K562 (cell line): ENCODE measurements around the gene GREB1. TPM values are rescaled to one million over a fixed set of nuclear protein-coding genes. Genes with fewer than 3 reads are reported as not detected.

Experiments
- ATAC-seq: fragments of 200-7000 bp; cut with Tn5 transposase; 3 replicates; pipeline ENCODE4 v1.9.1; 2020; ENCODE audit warnings: moderate library complexity
- BruUV-seq: library from RNA; stranded (reverse); fragments of 400-500 nt; replicated peaks from 2 replicates; lab custom pipeline; 2021; lab: Mats Ljungman, UMichigan
- CTCF ChIA-PET: fragments of 300-600 bp; formaldehyde crosslinking; extraction: SDS; loops from one replicate; lab custom pipeline; 2021; ENCODE audit warnings: low intra/inter-chr PET ratio; lab: Yijun Ruan, JAX
- POLR2A ChIA-PET: fragments of 300-600, 350-650 bp; sonication (Branson Sonifier 250); formaldehyde crosslinking; extraction: SDS; loops from one replicate; lab custom pipeline; 2021; ENCODE audit warnings: antibody characterized with exemption, inconsistent platforms; lab: Yijun Ruan, JAX
- DNase-seq, 4 experiments: peaks; one replicate each; pipeline versions ENCODE4 v3.0.0 to v3.0.0-alpha.2; 2011 to 2018; ENCODE audit warnings: low spot score in 3 of 4, mixed read lengths in 3 of 4; ENCODE audit errors: extremely low read depth in 1 of 4
- FAIRE-seq: peaks from 2 replicates; lab custom pipeline; 2011; peaks lifted over from hg19 to GRCh38; lab: Jason Lieb, UNC
- H2AFZ ChIP-seq: 2 replicates; pipeline ENCODE4 v1.6.0; 2011; ENCODE audit warnings: low read depth, low read length, control low read depth, inconsistent platforms
- H3K27ac ChIP-seq: fragments of 200-600 bp; 3 replicates; pipeline ENCODE4 v1.8.0; 2011; ENCODE audit warnings: low read depth, mild to moderate bottlenecking, control low read depth, inconsistent platforms, low read length, moderate library complexity, mixed read lengths; ENCODE audit errors: extremely low read depth
- H3K27me3 ChIP-seq, 2 experiments: fragments of 300-600 bp in 1 of 2; 2 replicates in 1 of 2; 3 replicates in 1 of 2; pipeline versions ENCODE4 v1.6.0 to v1.8.0; 2011; ENCODE audit warnings: inconsistent platforms in 2 of 2, low read length in 2 of 2, mild to moderate bottlenecking in 1 of 2, mixed read lengths in 1 of 2, moderate library complexity in 1 of 2; ENCODE audit not compliant: control insufficient read depth in 2 of 2, insufficient read depth in 2 of 2
- H3K36me3 ChIP-seq: fragments of 300-600 bp; 3 replicates; pipeline ENCODE4 v1.8.0; 2011; ENCODE audit warnings: mild to moderate bottlenecking, low read length, inconsistent platforms; ENCODE audit not compliant: control insufficient read depth, insufficient read depth
- H3K4me1 ChIP-seq, 2 experiments: fragments of 200-600 bp in 1 of 2; replicated peaks in 1 of 2; 2 replicates in 1 of 2; 3 replicates in 1 of 2; pipeline versions ENCODE4 v1.5.1 to v1.8.0; 2011; ENCODE audit warnings: inconsistent platforms in 2 of 2, low read length in 2 of 2, mild to moderate bottlenecking in 1 of 2, mixed read lengths in 1 of 2, moderate library complexity in 1 of 2; ENCODE audit not compliant: control insufficient read depth in 2 of 2, insufficient read depth in 2 of 2
- H3K4me2 ChIP-seq: 2 replicates; pipeline ENCODE4 v1.6.1; 2011; ENCODE audit warnings: low read length, control low read depth, inconsistent platforms, mixed read lengths; ENCODE audit not compliant: insufficient read depth
- H3K4me3 ChIP-seq: fragments of 200-600 bp; sonication (generic), shearing (Covaris generic); 2 replicates; pipeline ENCODE4 v1.5.1; 2016; ENCODE audit warnings: control low read depth, inconsistent platforms
- H3K79me2 ChIP-seq: fragments of 200-600 bp; 3 replicates; pipeline ENCODE4 v1.8.0; 2011; ENCODE audit warnings: low read length, inconsistent platforms; ENCODE audit not compliant: control insufficient read depth, insufficient read depth
- H3K9ac ChIP-seq, 2 experiments: 2 replicates each; pipeline versions ENCODE4 v1.6.0 to v1.6.1; 2011; ENCODE audit warnings: low read depth in 2 of 2, low read length in 2 of 2, control low read depth in 1 of 2, inconsistent platforms in 1 of 2, mild to moderate bottlenecking in 1 of 2, mixed read lengths in 1 of 2; ENCODE audit not compliant: insufficient read depth in 1 of 2
- H3K9me1 ChIP-seq: one replicate; pipeline ENCODE4 v1.6.0; 2011; ENCODE audit warnings: inconsistent platforms, mild to moderate bottlenecking, low read length, moderate library complexity; ENCODE audit not compliant: control insufficient read depth, insufficient read depth
- H3K9me3 ChIP-seq: replicated peaks from 2 replicates; pipeline ENCODE4 v1.5.1; 2011; ENCODE audit warnings: low read depth, low read length, inconsistent platforms; ENCODE audit not compliant: control insufficient read depth, insufficient read depth
- H4K20me1 ChIP-seq: replicated peaks from 2 replicates; pipeline ENCODE4 v1.6.1; 2011; ENCODE audit warnings: low read length, inconsistent platforms, mixed read lengths; ENCODE audit not compliant: control insufficient read depth, insufficient read depth
- BCL6 ChIP-seq: fragments of 250-450 bp; sonication (Bioruptor Pico); IDR thresholded peaks from 2 replicates; pipeline ENCODE4 v1.4.0; 2020
- BRD9 ChIP-seq: fragments of 450-650 bp; IDR thresholded peaks from 2 replicates; pipeline ENCODE4 v1.6.1; 2018; ENCODE audit warnings: low read depth; ENCODE audit not compliant: partially characterized antibody
- CAMTA2 ChIP-seq: fragments of 250-450 bp; sonication (Bioruptor Pico); conservative IDR thresholded peaks from 2 replicates; pipeline ENCODE4 v1.5.1; 2022
- CCAR2 ChIP-seq: fragments of 200-400 bp; formaldehyde crosslinking; IDR thresholded peaks from 2 replicates; pipeline ENCODE4 v1.6.1; 2017; ENCODE audit warnings: mild to moderate bottlenecking, low read depth, low read length
- KDM2B ChIP-seq: fragments of 250-450 bp; sonication (Bioruptor Pico); IDR thresholded peaks from 2 replicates; pipeline ENCODE4 v1.8.0; 2021; ENCODE audit warnings: mild to moderate bottlenecking, moderate library complexity
- KLF1 ChIP-seq: fragments of 450-650 bp; IDR thresholded peaks from 2 replicates; pipeline ENCODE4 v1.6.1; 2016; ENCODE audit warnings: missing genetic modification characterization, missing compliant biosample characterization
- MCM3 ChIP-seq: fragments of 450-650 bp; IDR thresholded peaks from 2 replicates; pipeline ENCODE4 v1.6.1; 2016
- NKRF ChIP-seq: fragments of 450-650 bp; IDR thresholded peaks from 2 replicates; pipeline ENCODE4 v1.6.1; 2016; ENCODE audit warnings: borderline replicate concordance
- RBM22 ChIP-seq: fragments of 200-400 bp; formaldehyde crosslinking; IDR thresholded peaks from 2 replicates; pipeline ENCODE4 v1.6.1; 2018; ENCODE audit warnings: low read length, low read depth; ENCODE audit not compliant: poor library complexity, severe bottlenecking
- SRSF7 ChIP-seq: fragments of 200-400 bp; formaldehyde crosslinking; optimal IDR thresholded peaks from 2 replicates; pipeline ENCODE3; 2017; ENCODE audit warnings: mild to moderate bottlenecking, low read depth, low read length
- ZBTB1 ChIP-seq: sonication (generic); formaldehyde crosslinking; IDR thresholded peaks from 2 replicates; pipeline ENCODE4 v1.8.1; 2023; ENCODE audit warnings: missing genetic modification reagents, low read depth, mild to moderate bottlenecking, borderline replicate concordance
- ZBTB7A ChIP-seq: IDR thresholded peaks from 2 replicates; pipeline ENCODE4 v1.6.1; 2011; ENCODE audit warnings: low read depth, mild to moderate bottlenecking, low read length, moderate library complexity, borderline replicate concordance; ENCODE audit not compliant: control insufficient read depth
- ZC3H4 ChIP-seq: sonication (generic); formaldehyde crosslinking; IDR thresholded peaks from 2 replicates; pipeline ENCODE4 v1.9.0; 2021; ENCODE audit warnings: missing genetic modification reagents, borderline replicate concordance
- ZFP36 ChIP-seq: fragments of 150-350 bp; IDR thresholded peaks from 2 replicates; pipeline ENCODE4 v1.6.1; 2018; ENCODE audit warnings: low read length, low read depth; ENCODE audit not compliant: partially characterized antibody
- WGBS: fragments of 100-300 bp; shearing (Covaris generic); methylation state at CpG from one replicate; pipeline ENCODE4 v1.1.6; 2016; ENCODE audit warnings: low coverage, mixed read lengths; ENCODE audit not compliant: insufficient coverage; ENCODE audit errors: missing lambda C conversion rate; 5-methylcytosine and 5-hydroxymethylcytosine counted together
- in situ Hi-C: fragments of 300-500 bp; cut with MboI; formaldehyde crosslinking; loops from 4 replicates; pipeline ENCODE4 v1.15.0; 2018; ENCODE audit warnings: inconsistent platforms, mixed read lengths
- intact Hi-C: fragments of 100-400 bp; cut with micrococcal nuclease; formaldehyde crosslinking; loops from 2 replicates; pipeline ENCODE4 v1.14.2; 2022
- polyA plus RNA-seq, 8 experiments: library from polyadenylated mRNA; depleted of rRNA in 4 of 8; stranded (reverse) in 5 of 8; unstranded in 3 of 8; fragments of >200 nt; fragmentation: Nextera tagmentation in 2 of 8; fragmentation: Illumina TruSeq in 1 of 8; extraction: Ambion mirVana in 2 of 8; extraction: Trizol in 1 of 8; gene quantifications; 2 replicates each; pipeline versions ENCODE4 v1.2.1 to v1.2.3, GENCODE V29; 2011 to 2014; ENCODE audit warnings: inconsistent platforms in 1 of 8, missing spikeins in 1 of 8
- total RNA-seq, 7 experiments: library from RNA; depleted of rRNA in 6 of 7; stranded (reverse); fragments of >200 nt in 6 of 7; fragmentation: Illumina TruSeq in 2 of 7; extraction: Trizol in 2 of 7; gene quantifications; 2 replicates each; pipeline versions ENCODE4 v1.2.1 to v1.2.3, GENCODE V29; 2011 to 2021; ENCODE audit warnings: low replicate concordance in 1 of 7
- TF ChIP-seq, protein P1 (sequence below): sonication (generic); formaldehyde crosslinking; IDR thresholded peaks from 2 replicates; pipeline ENCODE4 v1.8.0; 2022; ENCODE audit warnings: mild to moderate bottlenecking, missing genetic modification reagents
- TF ChIP-seq, protein P2 (sequence below): fragments of 450-650 bp; IDR thresholded peaks from 2 replicates; pipeline ENCODE4 v1.6.1; 2018; ENCODE audit not compliant: partially characterized antibody

GREB1 gene
- total and polyA plus RNA-seq, 9 of the 15 experiments (the other 6 are each of a cell fraction or from before 2014, with no cell fraction given), result 0.04 to 0.86 (median 0.10) TPM; not detected in 1

GRCh38 chr2:11633923-11634478 is 100.2 kb downstream of the GREB1 start:
- Histone ChIP-seq H3K27ac (no peak overlapping the region), H3K36me3 (no peaks in the 10 kb centered on the region), H3K79me2 (no peaks in the 10 kb centered on the region), H3K4me3 (no peak overlapping the region), H3K4me2 (no peak overlapping the region), H3K27me3 (peaks cover 67 to 88% of the 10 kb centered on the region in 2 experiments), H4K20me1 (peaks cover 5% of the 10 kb centered on the region; the same call in 1 of the 2 replicates), H3K9me1 (no peaks in the 10 kb centered on the region), H3K9me3 (no peaks in the 10 kb centered on the region), H2AFZ (no peak overlapping the region), H3K9ac (no peak overlapping the region; a peak in 1 of 4 replicates), H3K4me1 (peaks cover 0 to 9% of the 10 kb centered on the region in 2 experiments; a peak in 2 of 5 replicates)
- WGBS, result 2% methylated on average over 28 of the region's 28 CpGs
- no peak for FAIRE-seq
- ChIA-PET POLR2A (no interaction called here), CTCF (no interaction called here)
- in situ Hi-C loops, result no loop called here
- no peak; the same call in 2 of the 3 replicates for ATAC-seq
- no TSS peak for BruUV-seq
- no peak for DNase-seq
- no peak for TF ChIP-seq BCL6 (CRISPR knock-in tag)
- no peak for TF ChIP-seq RBM22
- TF ChIP-seq ZC3H4 (CRISPR knock-in tag), result no peak
- TF ChIP-seq, protein P1, sequence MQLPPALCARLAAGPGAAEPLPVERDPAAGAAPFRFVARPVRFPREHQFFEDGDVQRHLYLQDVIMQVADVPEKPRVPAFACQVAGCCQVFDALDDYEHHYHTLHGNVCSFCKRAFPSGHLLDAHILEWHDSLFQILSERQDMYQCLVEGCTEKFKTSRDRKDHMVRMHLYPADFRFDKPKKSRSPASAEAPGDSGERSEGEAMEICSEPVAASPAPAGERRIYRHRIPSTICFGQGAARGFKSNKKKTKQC (CRISPR knock-in tag), result no peak
- TF ChIP-seq ZBTB7A, result no peak
- TF ChIP-seq NKRF, result no peak
- no peak for TF ChIP-seq KLF1 (tag)
- TF ChIP-seq CAMTA2 (CRISPR knock-in tag), result no peak
- no peak for TF ChIP-seq KDM2B (CRISPR knock-in tag)
- no peak for TF ChIP-seq ZFP36
- no peak for TF ChIP-seq SRSF7
- TF ChIP-seq, protein P2, sequence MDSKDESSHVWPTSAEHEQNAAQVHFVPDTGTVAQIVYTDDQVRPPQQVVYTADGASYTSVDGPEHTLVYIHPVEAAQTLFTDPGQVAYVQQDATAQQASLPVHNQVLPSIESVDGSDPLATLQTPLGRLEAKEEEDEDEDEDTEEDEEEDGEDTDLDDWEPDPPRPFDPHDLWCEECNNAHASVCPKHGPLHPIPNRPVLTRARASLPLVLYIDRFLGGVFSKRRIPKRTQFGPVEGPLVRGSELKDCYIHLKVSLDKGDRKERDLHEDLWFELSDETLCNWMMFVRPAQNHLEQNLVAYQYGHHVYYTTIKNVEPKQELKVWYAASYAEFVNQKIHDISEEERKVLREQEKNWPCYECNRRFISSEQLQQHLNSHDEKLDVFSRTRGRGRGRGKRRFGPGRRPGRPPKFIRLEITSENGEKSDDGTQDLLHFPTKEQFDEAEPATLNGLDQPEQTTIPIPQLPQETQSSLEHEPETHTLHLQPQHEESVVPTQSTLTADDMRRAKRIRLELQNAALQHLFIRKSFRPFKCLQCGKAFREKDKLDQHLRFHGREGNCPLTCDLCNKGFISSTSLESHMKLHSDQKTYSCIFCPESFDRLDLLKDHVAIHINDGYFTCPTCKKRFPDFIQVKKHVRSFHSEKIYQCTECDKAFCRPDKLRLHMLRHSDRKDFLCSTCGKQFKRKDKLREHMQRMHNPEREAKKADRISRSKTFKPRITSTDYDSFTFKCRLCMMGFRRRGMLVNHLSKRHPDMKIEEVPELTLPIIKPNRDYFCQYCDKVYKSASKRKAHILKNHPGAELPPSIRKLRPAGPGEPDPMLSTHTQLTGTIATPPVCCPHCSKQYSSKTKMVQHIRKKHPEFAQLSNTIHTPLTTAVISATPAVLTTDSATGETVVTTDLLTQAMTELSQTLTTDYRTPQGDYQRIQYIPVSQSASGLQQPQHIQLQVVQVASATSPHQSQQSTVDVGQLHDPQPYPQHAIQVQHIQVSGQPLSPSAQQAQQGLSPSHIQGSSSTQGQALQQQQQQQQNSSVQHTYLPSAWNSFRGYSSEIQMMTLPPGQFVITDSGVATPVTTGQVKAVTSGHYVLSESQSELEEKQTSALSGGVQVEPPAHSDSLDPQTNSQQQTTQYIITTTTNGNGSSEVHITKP, result no peak
- TF ChIP-seq BRD9, result no peak
- TF ChIP-seq CCAR2, result no peak
- TF ChIP-seq ZBTB1 (CRISPR knock-in tag), result no peak
- no peak for TF ChIP-seq MCM3
- intact Hi-C loops, result no loop called here
